DOHH2 (cell line): ENCODE results near the gene RUNX1.

Experiments
- EZH2phosphoT487 ChIP-seq: fragments of 200-600 bp; sonication (generic); IDR thresholded peaks from 2 replicates; pipeline ENCODE4 v1.6.1; 2017; ENCODE audit warnings: borderline replicate concordance, mild to moderate bottlenecking, antibody characterized with exemption, low read length, moderate library complexity, mixed read lengths
- TF ChIP-seq, protein P1 (sequence below): fragments of 200-600 bp; sonication (generic); IDR thresholded peaks from one replicate; pipeline ENCODE4 v1.5.1; 2014; ENCODE audit warnings: antibody characterized with exemption, mild to moderate bottlenecking, low read depth, low read length; ENCODE audit not compliant: poor library complexity, severe bottlenecking

DNA sequence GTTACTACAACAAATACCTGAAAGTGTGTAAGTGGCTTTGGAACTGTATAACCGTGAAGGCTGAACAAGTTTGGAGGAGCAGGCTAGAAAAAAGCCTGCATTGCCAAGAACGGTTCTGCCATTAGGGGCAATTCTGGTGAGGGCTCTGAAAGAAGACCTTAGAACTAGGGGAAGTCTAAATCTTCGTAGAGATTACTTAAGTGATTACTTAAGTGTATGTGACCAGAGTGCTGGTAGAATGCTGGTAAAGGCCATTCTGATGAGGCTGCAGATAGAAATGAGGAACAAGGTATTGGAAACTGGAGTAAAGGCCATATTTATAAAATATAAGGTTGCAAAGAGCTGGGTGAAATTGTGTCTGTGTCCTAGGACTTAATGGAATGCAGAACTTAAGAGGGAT is 222.3 kb downstream of the RUNX1 start:
- TF ChIP-seq, protein P1, sequence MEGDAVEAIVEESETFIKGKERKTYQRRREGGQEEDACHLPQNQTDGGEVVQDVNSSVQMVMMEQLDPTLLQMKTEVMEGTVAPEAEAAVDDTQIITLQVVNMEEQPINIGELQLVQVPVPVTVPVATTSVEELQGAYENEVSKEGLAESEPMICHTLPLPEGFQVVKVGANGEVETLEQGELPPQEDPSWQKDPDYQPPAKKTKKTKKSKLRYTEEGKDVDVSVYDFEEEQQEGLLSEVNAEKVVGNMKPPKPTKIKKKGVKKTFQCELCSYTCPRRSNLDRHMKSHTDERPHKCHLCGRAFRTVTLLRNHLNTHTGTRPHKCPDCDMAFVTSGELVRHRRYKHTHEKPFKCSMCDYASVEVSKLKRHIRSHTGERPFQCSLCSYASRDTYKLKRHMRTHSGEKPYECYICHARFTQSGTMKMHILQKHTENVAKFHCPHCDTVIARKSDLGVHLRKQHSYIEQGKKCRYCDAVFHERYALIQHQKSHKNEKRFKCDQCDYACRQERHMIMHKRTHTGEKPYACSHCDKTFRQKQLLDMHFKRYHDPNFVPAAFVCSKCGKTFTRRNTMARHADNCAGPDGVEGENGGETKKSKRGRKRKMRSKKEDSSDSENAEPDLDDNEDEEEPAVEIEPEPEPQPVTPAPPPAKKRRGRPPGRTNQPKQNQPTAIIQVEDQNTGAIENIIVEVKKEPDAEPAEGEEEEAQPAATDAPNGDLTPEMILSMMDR, result no peak
- TF ChIP-seq EZH2phosphoT487, result no peak
